IPS-18c (cell line): Measurements from ENCODE around the gene USP24.

Experiments used
- H3K4me3 ChIP-seq: 2 replicates; pipeline ENCODE4 v1.7.0; 2013; ENCODE audit warnings: low read depth, mild to moderate bottlenecking, low read length, moderate library complexity; ENCODE audit not compliant: insufficient read depth
- H3K9me3 ChIP-seq: one replicate; pipeline ENCODE4 v1.6.1; 2013; ENCODE audit warnings: mild to moderate bottlenecking, low read length, moderate library complexity; ENCODE audit not compliant: control insufficient read depth, insufficient read depth

The USP24 gene

GRCh38 chr1:55071477-55071876, 143.7 kb downstream of the USP24 start:
- Histone ChIP-seq H3K9me3 (no peaks in the 10 kb centered on the region), H3K4me3 (no peak overlapping the region)

GRCh38 chr1:55070293-55071164, 144.6 kb downstream of the USP24 start:
- Histone ChIP-seq H3K9me3 (no peaks in the 10 kb centered on the region), H3K4me3 (no peak overlapping the region)

GRCh38 chr1:55069280-55069679, 145.9 kb downstream of the USP24 start:
- H3K4me3 ChIP-seq: no peak overlapping the region

GRCh38 chr1:55068638-55069037, 146.5 kb downstream of the USP24 start:
- no peak overlapping the region for H3K4me3 ChIP-seq

More at GRCh38 chr1:55069280-55069679, 145.9 kb downstream of the USP24 start:
- H3K9me3 ChIP-seq: no peaks in the 10 kb centered on the region

GRCh38 chr1:55067914-55068313, 147.2 kb downstream of the USP24 start:
- H3K4me3 ChIP-seq: no peak overlapping the region

More at GRCh38 chr1:55068638-55069037, 146.5 kb downstream of the USP24 start:
- no peaks in the 10 kb centered on the region for H3K9me3 ChIP-seq

GRCh38 chr1:55067022-55067778, 148.0 kb downstream of the USP24 start:
- H3K4me3 ChIP-seq: no peak overlapping the region
- no peaks in the 10 kb centered on the region for H3K9me3 ChIP-seq

More at GRCh38 chr1:55067914-55068313, 147.2 kb downstream of the USP24 start:
- no peaks in the 10 kb centered on the region for H3K9me3 ChIP-seq

- Histone ChIP-seq H3K4me3 (no peak overlapping the region), H3K9me3 (no peaks in the 10 kb centered on the region)
Measured at GRCh38 chr1:55065648-55066047, 149.5 kb downstream of the USP24 start.

GRCh38 chr1:55064861-55065263, 150.3 kb downstream of the USP24 start:
- H3K4me3 ChIP-seq: no peak overlapping the region
- no peaks in the 10 kb centered on the region for H3K9me3 ChIP-seq

- H3K4me3 ChIP-seq: no peak overlapping the region
Measured at GRCh38 chr1:55064071-55064581, 151.0 kb downstream of the USP24 start.

GRCh38 chr1:55063577-55063942, 151.6 kb downstream of the USP24 start:
- no peak overlapping the region for H3K4me3 ChIP-seq
- no peaks in the 10 kb centered on the region for H3K9me3 ChIP-seq

More at GRCh38 chr1:55064071-55064581, 151.0 kb downstream of the USP24 start:
- no peaks in the 10 kb centered on the region for H3K9me3 ChIP-seq

- H3K4me3 ChIP-seq: no peak overlapping the region
- no peaks in the 10 kb centered on the region for H3K9me3 ChIP-seq
Measured at GRCh38 chr1:55062801-55063576, 152.2 kb downstream of the USP24 start.

GRCh38 chr1:55061706-55062321, 153.3 kb downstream of the USP24 start:
- no peaks in the 10 kb centered on the region for H3K9me3 ChIP-seq
- no peak overlapping the region for H3K4me3 ChIP-seq

GRCh38 chr1:55061000-55061705, 154.0 kb downstream of the USP24 start:
- Histone ChIP-seq H3K4me3 (no peak overlapping the region), H3K9me3 (no peaks in the 10 kb centered on the region)

GRCh38 chr1:55060133-55060999, 154.8 kb downstream of the USP24 start:
- H3K4me3 ChIP-seq: no peak overlapping the region

GRCh38 chr1:55059302-55060132, 155.6 kb downstream of the USP24 start:
- H3K9me3 ChIP-seq: no peaks in the 10 kb centered on the region
- H3K4me3 ChIP-seq: no peak overlapping the region

More at GRCh38 chr1:55060133-55060999, 154.8 kb downstream of the USP24 start:
- H3K9me3 ChIP-seq: no peaks in the 10 kb centered on the region
